Keratinocyte (primary cell): ENCODE data around the gene DKK2. TPM values are rescaled to one million over a fixed set of nuclear protein-coding genes. Genes with fewer than 3 reads are reported as not detected.

Source experiments
- DNase-seq: peaks from one replicate; pipeline ENCODE4 v3.0.0-alpha.2; 2011; ENCODE audit warnings: low read depth, missing footprints, low spot score
- FAIRE-seq: peaks from 2 replicates; lab custom pipeline; 2011; peaks lifted over from hg19 to GRCh38; lab: Jason Lieb, UNC
- H2AFZ ChIP-seq: 2 replicates; pipeline ENCODE4 v1.6.0; 2012; ENCODE audit warnings: low read length, control low read depth, inconsistent platforms; ENCODE audit not compliant: control insufficient read depth
- H3K27ac ChIP-seq: 2 replicates; pipeline ENCODE4 v1.5.1; 2011; ENCODE audit warnings: low read length; ENCODE audit not compliant: control insufficient read depth, insufficient read depth
- H3K27me3 ChIP-seq: 3 replicates; pipeline ENCODE4 v1.6.0; 2011; ENCODE audit warnings: low read length; ENCODE audit not compliant: control insufficient read depth, insufficient read depth; ENCODE audit errors: extremely low read depth
- H3K36me3 ChIP-seq, 2 experiments: 2 replicates in 1 of 2; 3 replicates in 1 of 2; pipeline ENCODE4 v1.5.1; 2011; ENCODE audit warnings: low read length in 2 of 2, mild to moderate bottlenecking in 1 of 2; ENCODE audit not compliant: control insufficient read depth in 2 of 2, insufficient read depth in 2 of 2; ENCODE audit errors: extremely low read depth in 1 of 2
- H3K4me1 ChIP-seq: 3 replicates; pipeline ENCODE4 v1.5.1; 2011; ENCODE audit warnings: low read length; ENCODE audit not compliant: control insufficient read depth, insufficient read depth; ENCODE audit errors: extremely low read depth
- H3K4me2 ChIP-seq: 3 replicates; pipeline ENCODE4 v1.6.0; 2011; ENCODE audit warnings: low read depth, low read length; ENCODE audit not compliant: control insufficient read depth, insufficient read depth; ENCODE audit errors: extremely low read depth
- H3K4me3 ChIP-seq, 3 experiments: fragments of 200-600 bp in 1 of 3; sonication (generic) in 1 of 3; 2 replicates in 2 of 3; 3 replicates in 1 of 3; pipeline ENCODE4 v1.5.1; 2011 to 2016; ENCODE audit warnings: low read length in 3 of 3, mild to moderate bottlenecking in 3 of 3, control low read depth in 2 of 3, inconsistent platforms in 1 of 3, low read depth in 1 of 3, mixed read lengths in 1 of 3, mixed run types in 1 of 3, moderate library complexity in 1 of 3; ENCODE audit not compliant: control insufficient read depth in 2 of 3, insufficient read depth in 2 of 3; ENCODE audit errors: extremely low read depth in 1 of 3
- H3K79me2 ChIP-seq: 2 replicates; pipeline ENCODE4 v1.6.0; 2012; ENCODE audit warnings: low read length; ENCODE audit not compliant: control insufficient read depth, insufficient read depth
- H3K9ac ChIP-seq: 3 replicates; pipeline ENCODE4 v1.6.0; 2011; ENCODE audit warnings: low read length; ENCODE audit not compliant: control insufficient read depth, insufficient read depth; ENCODE audit errors: extremely low read depth
- H3K9me1 ChIP-seq: 3 replicates; pipeline ENCODE4 v1.6.0; 2011; ENCODE audit warnings: low read length; ENCODE audit not compliant: control insufficient read depth, insufficient read depth; ENCODE audit errors: extremely low read depth
- H3K9me3 ChIP-seq: 2 replicates; pipeline ENCODE4 v1.5.1; 2012; ENCODE audit warnings: low read depth, low read length; ENCODE audit not compliant: control insufficient read depth
- H4K20me1 ChIP-seq: 3 replicates; pipeline ENCODE4 v1.6.0; 2011; ENCODE audit warnings: low read length; ENCODE audit not compliant: control insufficient read depth, insufficient read depth; ENCODE audit errors: extremely low read depth
- CTCF ChIP-seq, 3 experiments: IDR thresholded peaks in 1 of 3; conservative IDR thresholded peaks in 1 of 3; optimal IDR thresholded peaks in 1 of 3; 2 replicates in 2 of 3; 3 replicates in 1 of 3; pipeline versions ENCODE3 to v1.5.1; 2011; ENCODE audit warnings: low read length in 3 of 3, mild to moderate bottlenecking in 3 of 3, moderate library complexity in 2 of 3, control low read depth in 1 of 3, inconsistent platforms in 1 of 3; ENCODE audit not compliant: insufficient read depth in 2 of 3; ENCODE audit errors: extremely low read depth in 1 of 3
- EZH2 ChIP-seq: IDR thresholded peaks from one replicate; pipeline ENCODE4 v1.6.1; 2012; ENCODE audit warnings: inconsistent platforms, mild to moderate bottlenecking, low read length, moderate library complexity
- dilution Hi-C: fragments of 300-500 bp; cut with MboI; formaldehyde crosslinking; loops from one replicate; pipeline ENCODE4 v1.7.0; 2020; ENCODE audit warnings: low sequenced_read_pairs; ENCODE audit not compliant: extremely low pct_ligation_motif_present
- polyA plus RNA-seq, 5 experiments: library from polyadenylated mRNA; depleted of rRNA in 3 of 5; stranded (reverse) in 3 of 5; stranded (forward) in 1 of 5; unstranded in 1 of 5; fragments of >200 nt; gene quantifications; 1 replicate in 1 of 5; 2 replicates in 3 of 5; 3 replicates in 1 of 5; pipeline versions ENCODE4 v1.2.1 to v1.2.3, GENCODE V29; 2011 to 2012; ENCODE audit warnings: missing spikeins in 2 of 5, low read depth in 1 of 5, low replicate concordance in 1 of 5

The DKK2 gene
- polyA plus RNA-seq, 1 donor (not counting 4 experiments of a cell fraction or from before 2014, with no cell fraction given), result 0.08 TPM

- no peak overlapping the region for H3K27ac ChIP-seq
Measured at GRCh38 chr4:107018344-107018735, 17.8 kb downstream of the DKK2 start.

GRCh38 chr4:107017443-107018343 is 18.4 kb downstream of the DKK2 start:
- H3K9me1 ChIP-seq, result no peaks in the 10 kb centered on the region
- dilution Hi-C loops, result no loop called here
- no peaks in the 10 kb centered on the region for H3K79me2 ChIP-seq
- H3K9ac ChIP-seq, result no peak overlapping the region
- no peaks in the 10 kb centered on the region for H3K9me3 ChIP-seq
- H3K4me1 ChIP-seq, result no peaks in the 10 kb centered on the region
- no peak overlapping the region for H3K27ac ChIP-seq
- TF ChIP-seq CTCF (optimal IDR thresholded peaks at IDR 0.05 in 1 of 3, IDR thresholded peaks at IDR 0.05 in 1 of 3, conservative IDR thresholded peaks at IDR 0.05 in 1 of 3; ENCODE audit: extremely low read depth in 1 of 3, insufficient read depth in 2 of 3, low read length in 3 of 3), result no peak
- no peak for TF ChIP-seq EZH2
- no peak overlapping the region for H3K4me2 ChIP-seq
- H4K20me1 ChIP-seq, result no peaks in the 10 kb centered on the region
- H3K4me3 ChIP-seq, result no peak overlapping the region
- H3K27me3 ChIP-seq, result no peaks in the 10 kb centered on the region
- FAIRE-seq (no peak), DNase-seq (no peak)
- H2AFZ ChIP-seq, result no peak overlapping the region
- H3K36me3 ChIP-seq, result no peaks in the 10 kb centered on the region

More at GRCh38 chr4:107018344-107018735, 17.8 kb downstream of the DKK2 start:
- no peak for FAIRE-seq
- dilution Hi-C loops, result no loop called here
- Histone ChIP-seq H3K4me1 (no peaks in the 10 kb centered on the region), H3K9ac (no peak overlapping the region), H3K27me3 (no peaks in the 10 kb centered on the region), H4K20me1 (no peaks in the 10 kb centered on the region), H3K9me1 (no peaks in the 10 kb centered on the region), H3K9me3 (no peaks in the 10 kb centered on the region), H2AFZ (no peak overlapping the region), H3K79me2 (no peaks in the 10 kb centered on the region), H3K4me3 (no peak overlapping the region), H3K36me3 (no peaks in the 10 kb centered on the region), H3K4me2 (no peak overlapping the region)
- TF ChIP-seq CTCF (optimal IDR thresholded peaks at IDR 0.05 in 1 of 3, IDR thresholded peaks at IDR 0.05 in 1 of 3, conservative IDR thresholded peaks at IDR 0.05 in 1 of 3; ENCODE audit: extremely low read depth in 1 of 3, insufficient read depth in 2 of 3, low read length in 3 of 3), result no peak
- no peak for TF ChIP-seq EZH2
- no peak for DNase-seq
